Measurements from ENCODE around the gene STPG4. TPM values are rescaled to one million over a fixed set of nuclear protein-coding genes. Genes with fewer than 3 reads are reported as not detected.
"Not testable (repeated sequence)": the region's sequence is repeated elsewhere in the genome, so short reads cannot be mapped to it uniquely, and the experiment has no call there.

The STPG4 gene
- total RNA-seq, 3 donors from 2014 or later: 0.32 TPM; not detected in 2

- Histone ChIP-seq H3K27ac (no peak overlapping the region), H3K36me3 (no peaks in the 10 kb centered on the region), H3K4me1 (no peaks in the 10 kb centered on the region), H3K9me3 (peaks cover 0 to 3% of the 10 kb centered on the region in 2 donors), H3K27me3 (no peaks in the 10 kb centered on the region), H3K4me3 (no peak overlapping the region)
- no peak for DNase-seq (ENCODE audit: low spot score in 2 of 2)
- intact Hi-C loops (cut with DNase I; ENCODE audit: low total_unique reads): no loop called here
- no peak for TF ChIP-seq POLR2AphosphoS5 (IDR thresholded peaks at IDR 0.05)
- TF ChIP-seq, protein P1, sequence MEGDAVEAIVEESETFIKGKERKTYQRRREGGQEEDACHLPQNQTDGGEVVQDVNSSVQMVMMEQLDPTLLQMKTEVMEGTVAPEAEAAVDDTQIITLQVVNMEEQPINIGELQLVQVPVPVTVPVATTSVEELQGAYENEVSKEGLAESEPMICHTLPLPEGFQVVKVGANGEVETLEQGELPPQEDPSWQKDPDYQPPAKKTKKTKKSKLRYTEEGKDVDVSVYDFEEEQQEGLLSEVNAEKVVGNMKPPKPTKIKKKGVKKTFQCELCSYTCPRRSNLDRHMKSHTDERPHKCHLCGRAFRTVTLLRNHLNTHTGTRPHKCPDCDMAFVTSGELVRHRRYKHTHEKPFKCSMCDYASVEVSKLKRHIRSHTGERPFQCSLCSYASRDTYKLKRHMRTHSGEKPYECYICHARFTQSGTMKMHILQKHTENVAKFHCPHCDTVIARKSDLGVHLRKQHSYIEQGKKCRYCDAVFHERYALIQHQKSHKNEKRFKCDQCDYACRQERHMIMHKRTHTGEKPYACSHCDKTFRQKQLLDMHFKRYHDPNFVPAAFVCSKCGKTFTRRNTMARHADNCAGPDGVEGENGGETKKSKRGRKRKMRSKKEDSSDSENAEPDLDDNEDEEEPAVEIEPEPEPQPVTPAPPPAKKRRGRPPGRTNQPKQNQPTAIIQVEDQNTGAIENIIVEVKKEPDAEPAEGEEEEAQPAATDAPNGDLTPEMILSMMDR (IDR thresholded peaks at IDR 0.05): no peak
- TF ChIP-seq POLR2A (IDR thresholded peaks at IDR 0.05): no peak
These were observed 22.1 kb downstream of the STPG4 start for GRCh38 chr2:47133046-47133445.

GRCh38 chr2:47129191-47129706, 25.9 kb downstream of the STPG4 start:
- Histone ChIP-seq H3K9me3 (no peaks in the 10 kb centered on the region), H3K27ac (no peak overlapping the region), H3K27me3 (no peaks in the 10 kb centered on the region), H3K4me1 (no peaks in the 10 kb centered on the region), H3K36me3 (no peaks in the 10 kb centered on the region), H3K4me3 (no peak overlapping the region)
- no peak for DNase-seq (ENCODE audit: low spot score in 2 of 2)
- TF ChIP-seq, protein P1 (IDR thresholded peaks at IDR 0.05): no peak
- no peak for TF ChIP-seq POLR2AphosphoS5 (IDR thresholded peaks at IDR 0.05)
- TF ChIP-seq POLR2A (IDR thresholded peaks at IDR 0.05): no peak
- intact Hi-C loops (cut with DNase I; ENCODE audit: low total_unique reads): no loop called here

GRCh38 chr2:47128705-47129104, 26.4 kb downstream of the STPG4 start:
- no peaks in the 10 kb centered on the region for H3K9me3 ChIP-seq
- intact Hi-C loops (cut with DNase I; ENCODE audit: low total_unique reads): no loop called here
- TF ChIP-seq POLR2AphosphoS5 (IDR thresholded peaks at IDR 0.05) (no peak), POLR2A (IDR thresholded peaks at IDR 0.05) (no peak)
- TF ChIP-seq, protein P1 (IDR thresholded peaks at IDR 0.05): no peak

DNA sequence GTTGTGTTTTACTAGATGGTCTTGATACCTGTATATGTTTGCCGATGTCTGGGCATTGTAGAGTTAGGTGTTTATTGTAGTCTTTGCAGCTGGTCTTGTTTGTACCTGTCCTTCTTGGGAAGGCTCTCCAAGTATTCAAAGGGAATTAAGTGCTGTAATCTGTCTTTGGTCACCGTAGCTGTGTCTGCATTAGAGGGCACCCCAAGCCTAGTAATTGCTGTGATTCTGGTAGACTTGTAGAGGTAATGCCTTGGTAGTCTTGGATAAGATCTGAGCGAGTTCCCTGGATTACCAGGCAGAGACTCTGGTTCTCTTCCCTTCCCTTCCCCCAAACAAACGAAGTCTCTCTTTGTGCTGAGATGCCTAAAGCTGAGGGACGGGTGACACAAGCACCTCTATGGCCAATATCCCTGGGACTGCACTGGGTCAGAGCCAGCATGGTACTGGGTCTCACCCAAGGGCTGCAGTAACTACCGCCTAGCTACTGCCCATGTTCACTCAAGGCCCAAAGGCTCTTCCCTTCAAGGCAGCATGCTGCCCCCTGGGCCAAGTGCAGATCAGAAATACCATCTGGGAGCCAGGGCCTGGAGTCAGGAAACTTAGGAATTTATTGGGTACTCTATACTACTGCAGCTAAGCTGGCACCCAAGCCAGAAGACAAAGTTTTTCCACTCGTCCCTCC, 27.1 kb downstream of the STPG4 start:
- no peak overlapping the region for H3K4me3 ChIP-seq
- DNase-seq (ENCODE audit: low spot score in 2 of 2): no peak

More at GRCh38 chr2:47128705-47129104, 26.4 kb downstream of the STPG4 start:
- no peaks in the 10 kb centered on the region for H3K36me3 ChIP-seq
- H3K27me3 ChIP-seq: no peaks in the 10 kb centered on the region
- no peak overlapping the region for H3K27ac ChIP-seq
- H3K4me1 ChIP-seq: no peaks in the 10 kb centered on the region
- H3K4me3 ChIP-seq: no peak overlapping the region
- no peak for DNase-seq (ENCODE audit: low spot score in 2 of 2)

DNA sequence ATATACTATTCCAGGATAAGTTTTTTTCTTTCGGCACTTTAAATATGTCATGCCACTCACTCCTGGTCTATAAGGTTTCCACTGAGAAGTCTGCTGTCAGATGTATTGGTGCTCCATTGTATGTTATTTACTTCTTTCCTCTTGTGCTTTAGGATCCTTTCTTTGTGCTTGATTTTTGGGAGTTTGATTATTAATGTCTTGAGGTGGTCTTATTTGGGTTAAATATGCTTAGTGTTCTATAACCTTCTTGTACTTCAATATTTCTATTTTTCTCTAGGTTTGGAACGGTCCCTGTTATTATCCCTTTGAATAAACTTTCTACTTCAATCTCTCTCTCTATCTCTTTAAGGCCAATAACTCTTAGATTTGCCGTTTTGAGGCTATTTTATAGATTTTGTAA, 28.3 kb downstream of the STPG4 start:
- no peak for TF ChIP-seq POLR2AphosphoS5 (IDR thresholded peaks at IDR 0.05)
- no peak for TF ChIP-seq POLR2A (IDR thresholded peaks at IDR 0.05)
- TF ChIP-seq, protein P1 (IDR thresholded peaks at IDR 0.05): no peak
- intact Hi-C loops (cut with DNase I; ENCODE audit: low total_unique reads): no loop called here
- Histone ChIP-seq H3K36me3 (no peaks in the 10 kb centered on the region), H3K9me3 (no peaks in the 10 kb centered on the region), H3K27me3 (no peaks in the 10 kb centered on the region), H3K4me1 (no peaks in the 10 kb centered on the region), H3K4me3 (no peak overlapping the region), H3K27ac (no peak overlapping the region)
- DNase-seq (ENCODE audit: low spot score in 2 of 2): no peak

More for the DNA sequence above, 27.1 kb downstream of the STPG4 start:
- H3K27me3 ChIP-seq: no peaks in the 10 kb centered on the region
- intact Hi-C loops (cut with DNase I; ENCODE audit: low total_unique reads): no loop called here
- no peak overlapping the region for H3K27ac ChIP-seq
- TF ChIP-seq, protein P1 (IDR thresholded peaks at IDR 0.05): no peak
- TF ChIP-seq POLR2AphosphoS5 (IDR thresholded peaks at IDR 0.05) (no peak), POLR2A (IDR thresholded peaks at IDR 0.05) (no peak)
- H3K36me3 ChIP-seq: no peaks in the 10 kb centered on the region
- H3K4me1 ChIP-seq: no peaks in the 10 kb centered on the region
- H3K9me3 ChIP-seq: no peaks in the 10 kb centered on the region

DNA sequence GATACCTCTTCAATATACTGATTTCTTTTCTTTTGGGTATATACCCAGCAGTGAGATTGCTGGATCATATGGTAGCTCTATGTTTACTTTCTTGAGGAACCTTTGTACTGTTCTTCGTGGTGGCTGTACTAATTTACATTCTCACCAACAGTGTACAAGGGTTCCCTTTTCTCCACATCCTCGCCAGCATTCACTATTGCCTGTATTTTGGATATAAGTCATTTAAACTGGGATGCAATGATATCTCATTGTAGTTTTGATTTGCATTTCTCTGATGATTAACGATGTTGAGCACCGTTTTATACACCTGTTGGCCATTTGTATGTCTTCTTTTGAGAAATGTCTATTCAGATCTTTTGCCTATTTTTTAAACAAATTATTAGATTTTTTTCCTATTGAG, 30.4 kb downstream of the STPG4 start:
- H3K9me3 ChIP-seq; H3K36me3 ChIP-seq; intact Hi-C loops (cut with DNase I; ENCODE audit: low total_unique reads); H3K4me1 ChIP-seq; DNase-seq (ENCODE audit: low spot score in 2 of 2); H3K27me3 ChIP-seq; H3K27ac ChIP-seq; H3K4me3 ChIP-seq: not testable (repeated sequence)

DNA sequence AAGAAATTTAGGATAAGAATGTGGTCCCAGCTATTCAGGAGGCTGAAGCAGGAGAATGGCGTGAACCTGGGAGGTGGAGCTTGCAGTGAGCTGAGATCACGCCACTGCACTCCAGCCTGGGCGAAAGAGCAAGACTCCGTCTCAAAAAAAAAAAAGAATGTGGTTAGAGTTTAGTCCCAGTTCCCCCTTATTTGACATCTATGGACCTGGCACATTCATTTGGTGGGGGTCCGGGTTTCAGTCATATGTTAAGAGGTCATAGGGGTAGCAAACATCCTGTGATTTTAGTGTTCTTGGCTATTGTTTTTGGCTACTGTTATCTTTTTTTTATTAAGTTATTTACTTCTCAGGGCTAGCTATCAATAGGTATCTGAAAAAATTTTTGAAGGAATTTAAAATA, 34.7 kb downstream of the STPG4 start:
- intact Hi-C loops (cut with DNase I; ENCODE audit: low total_unique reads); H3K4me3 ChIP-seq; H3K4me1 ChIP-seq; H3K27ac ChIP-seq; H3K36me3 ChIP-seq; DNase-seq (ENCODE audit: low spot score in 2 of 2); H3K9me3 ChIP-seq; H3K27me3 ChIP-seq: not testable (repeated sequence)

Data from breast epithelium (tissue), 4 donors.